WTC11 (cell line): ENCODE results near the gene PLXNB1.

Experiments
- CREM ChIP-seq: sonication (generic); formaldehyde crosslinking; IDR thresholded peaks from 2 replicates; pipeline ENCODE4 v1.8.1; 2022; ENCODE audit warnings: mild to moderate bottlenecking, missing genetic modification reagents, moderate library complexity
- CTCF ChIP-seq: fragments of 200-600 bp; IDR thresholded peaks from 2 replicates; pipeline ENCODE4 v1.8.0; 2022; ENCODE audit warnings: antibody characterized with exemption
- USF2 ChIP-seq: sonication (generic); formaldehyde crosslinking; IDR thresholded peaks from 2 replicates; pipeline ENCODE4 v1.8.1; 2023; ENCODE audit warnings: mild to moderate bottlenecking, missing genetic modification reagents, moderate library complexity

GRCh38 chr3:48422272-48422671 lies 7.6 kb downstream of the PLXNB1 start:
- TF ChIP-seq USF2 (no peak), CREM (CRISPR knock-in tag) (no peak), CTCF (no peak)
